Measurements from ENCODE around the gene GRAP2.
"Not testable (repeated sequence)": the region's sequence is repeated elsewhere in the genome, so short reads cannot be mapped to it uniquely, and the experiment has no call there.

GRAP2 gene

DNA sequence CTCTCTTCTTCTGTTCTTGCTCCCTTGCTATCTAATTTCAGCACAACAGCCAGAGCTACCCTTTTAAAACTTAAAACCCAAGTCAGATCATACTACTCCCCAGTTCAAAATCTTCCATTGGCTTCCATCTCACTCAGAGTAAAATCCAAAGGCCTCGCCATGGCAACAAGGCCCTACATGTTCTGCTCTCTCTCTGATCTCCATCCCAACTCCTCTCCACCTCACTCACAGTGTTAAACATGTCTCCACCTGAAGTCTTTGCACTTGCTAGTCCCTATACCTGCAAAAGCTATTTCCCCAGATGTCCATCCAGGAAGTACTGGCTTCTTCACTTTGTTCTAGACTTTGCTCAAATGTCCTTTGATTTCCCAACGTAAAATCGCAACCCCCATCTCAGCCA lies 3.0 kb upstream of the GRAP2 start:
- no peak for DNase-seq (ENCODE audit: low read depth in 2 of 2)

GRCh38 chr22:39898997-39899396 lies 1.9 kb upstream of the GRAP2 start:
- no peak for DNase-seq (ENCODE audit: low read depth in 2 of 2)

DNA sequence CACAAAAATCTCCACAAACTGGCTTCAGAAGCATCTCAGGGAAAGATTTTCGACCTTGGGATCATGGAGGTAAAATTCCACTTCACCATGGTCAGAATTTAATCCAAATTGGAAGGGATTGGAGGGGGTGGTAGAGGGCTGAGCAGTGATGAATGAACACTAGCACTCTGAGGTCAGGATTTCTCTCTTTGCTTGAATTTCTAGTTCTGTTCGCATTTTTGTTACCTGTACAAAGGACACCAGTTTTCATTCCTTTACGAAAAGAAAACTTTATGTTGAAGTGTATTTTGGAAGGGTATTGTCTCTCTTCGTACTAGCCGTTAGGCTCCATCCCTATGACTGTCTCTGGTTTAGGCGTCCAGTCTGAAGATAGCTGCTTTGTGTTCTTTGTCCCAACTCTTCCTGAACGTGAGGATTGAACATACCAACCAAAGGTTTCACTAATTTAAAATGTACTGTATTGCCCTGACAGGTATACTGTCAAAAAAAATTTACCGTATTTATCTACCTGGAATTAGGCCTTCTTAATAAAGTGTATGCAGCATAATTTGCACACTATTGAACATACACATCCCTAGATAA lies 772 bp downstream of the GRAP2 start:
- no peak for DNase-seq (ENCODE audit: low read depth in 2 of 2)

DNA sequence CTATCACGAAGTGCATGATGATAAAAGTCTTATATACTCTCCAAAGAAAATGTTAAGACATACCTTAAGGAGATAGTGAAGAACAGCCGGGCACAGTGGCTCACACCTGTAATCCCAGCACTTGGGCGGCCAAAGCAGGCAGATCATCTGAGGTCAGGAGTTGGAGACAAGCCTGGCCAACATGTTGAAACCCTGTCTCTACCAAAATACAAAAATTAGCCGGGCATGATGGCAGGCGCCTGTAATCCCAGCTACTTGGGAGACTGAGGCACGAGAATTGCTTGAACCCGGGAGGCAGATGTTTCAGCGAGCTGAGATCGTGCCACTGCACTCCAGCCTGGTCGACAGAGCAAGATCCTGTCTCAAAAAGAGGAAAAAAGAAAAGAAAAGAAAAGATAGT lies 3.1 kb downstream of the GRAP2 start:
- DNase-seq (ENCODE audit: low read depth in 2 of 2) = not testable (repeated sequence)

DNA sequence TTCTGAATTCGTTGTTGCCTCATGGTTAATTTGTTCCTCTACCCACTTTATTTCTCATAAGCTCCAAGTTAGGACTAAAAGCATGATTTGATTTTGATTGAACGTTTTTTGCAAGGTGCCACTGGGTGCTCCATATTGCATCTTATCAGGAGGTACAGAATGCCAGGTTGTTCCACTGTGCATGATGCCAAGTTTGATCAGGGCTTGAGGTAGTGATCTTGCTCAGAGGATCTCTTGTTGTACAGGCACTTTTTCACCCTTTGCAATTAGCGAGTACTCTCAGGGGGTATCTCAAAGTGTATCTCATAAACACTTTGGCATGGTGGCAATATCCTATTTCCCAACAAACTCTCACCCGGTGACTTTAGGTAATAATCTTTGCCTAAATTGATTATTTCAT lies 4.0 kb downstream of the GRAP2 start:
- DNase-seq (ENCODE audit: low read depth in 2 of 2) = no peak

DNA sequence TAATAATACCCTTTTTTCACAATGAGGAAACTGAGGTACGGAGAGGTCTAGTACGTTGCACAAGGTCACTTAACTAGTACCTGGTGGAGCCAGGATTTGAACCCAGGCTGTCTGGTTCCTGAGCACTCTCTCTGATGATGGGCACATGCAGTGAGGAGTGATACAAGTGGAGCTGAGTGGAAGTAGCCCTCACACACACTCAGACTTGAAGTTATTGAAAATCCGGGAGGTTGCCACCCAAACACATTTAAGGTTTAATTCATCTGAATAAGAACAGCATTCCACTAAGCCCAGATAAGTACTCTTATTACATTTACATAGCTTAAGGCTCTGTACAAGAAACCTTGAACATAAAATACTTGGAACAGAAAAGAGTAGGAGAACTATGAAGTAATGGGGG lies 4.8 kb downstream of the GRAP2 start:
- DNase-seq (ENCODE audit: low read depth in 2 of 2) = no peak

GRCh38 chr22:39906207-39906606 lies 5.3 kb downstream of the GRAP2 start:
- DNase-seq (ENCODE audit: low read depth in 2 of 2) = no peak

DNA sequence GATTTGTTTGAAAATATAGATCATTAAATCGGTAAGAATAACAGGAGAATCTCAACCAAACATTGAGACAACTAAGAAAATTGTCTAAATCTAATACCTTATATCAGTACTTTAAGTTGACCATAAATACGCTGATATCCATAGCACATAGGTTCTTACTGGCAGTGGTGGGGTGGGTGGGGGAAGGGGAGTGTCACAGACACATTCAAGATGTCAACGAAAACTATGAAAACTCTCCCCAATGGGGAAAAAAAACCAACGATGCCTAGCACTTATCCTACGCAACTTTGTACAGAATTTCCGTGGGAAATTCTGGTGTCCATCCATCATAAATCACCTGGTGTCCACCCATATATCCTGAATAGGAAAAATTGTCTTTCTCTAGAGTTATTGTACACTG lies 6.2 kb downstream of the GRAP2 start:
- no peak for DNase-seq (ENCODE audit: low read depth in 2 of 2)

GRCh38 chr22:39907605-39908097 lies 6.8 kb downstream of the GRAP2 start:
- DNase-seq (ENCODE audit: low read depth in 2 of 2) = no peak

DNA sequence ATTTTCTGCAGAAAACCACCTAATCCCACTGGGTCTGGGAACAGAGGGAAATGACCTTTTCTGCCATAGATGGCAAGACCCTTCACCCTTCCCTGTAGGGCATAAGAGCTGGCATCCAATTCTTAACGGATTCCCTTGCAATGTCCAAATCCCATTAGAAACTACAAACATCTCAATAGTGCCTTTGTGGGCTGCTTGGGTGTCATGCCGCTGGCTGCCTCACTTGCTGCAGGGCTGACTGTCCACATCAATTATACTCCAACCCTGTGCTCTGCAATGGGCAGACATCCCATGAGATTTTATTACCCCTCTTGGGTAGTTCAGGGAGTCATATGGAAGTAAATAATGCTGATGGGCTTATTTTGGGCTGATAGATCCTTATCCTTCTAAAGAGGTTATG lies 7.3 kb downstream of the GRAP2 start:
- no peak for DNase-seq (ENCODE audit: low read depth in 2 of 2)

DNA sequence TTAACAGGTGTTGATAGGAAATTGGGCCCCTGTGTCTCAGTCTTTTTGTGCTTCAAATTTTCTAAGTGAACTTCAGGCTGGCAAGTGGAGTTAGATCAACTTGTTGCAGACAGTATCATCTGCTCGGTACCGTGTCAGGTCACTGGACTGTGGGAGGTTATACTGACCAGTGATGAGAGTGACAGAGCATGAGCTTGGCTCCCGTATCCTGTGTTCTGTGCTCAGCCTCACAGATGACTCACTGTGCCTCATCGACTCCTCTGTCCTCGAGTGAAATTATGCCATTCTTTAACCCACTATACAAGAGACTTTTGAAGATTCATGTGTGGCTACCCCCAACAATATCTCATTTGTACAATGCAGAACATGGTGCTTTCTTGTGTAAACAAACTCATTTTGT lies 7.9 kb downstream of the GRAP2 start:
- no peak for DNase-seq (ENCODE audit: low read depth in 2 of 2)

- no peak for DNase-seq (ENCODE audit: low read depth in 2 of 2)
These were observed 10.2 kb downstream of the GRAP2 start for GRCh38 chr22:39910876-39911613.

GRCh38 chr22:39913321-39913720 lies 12.4 kb downstream of the GRAP2 start:
- DNase-seq (ENCODE audit: low read depth in 2 of 2) = no peak

- no peak for DNase-seq (ENCODE audit: low read depth in 2 of 2)
These were observed 13.0 kb downstream of the GRAP2 start for GRCh38 chr22:39913886-39914285.

GRCh38 chr22:39914584-39914983 lies 13.7 kb downstream of the GRAP2 start:
- DNase-seq (ENCODE audit: low read depth in 2 of 2) = no peak

GRCh38 chr22:39915295-39915726 lies 14.4 kb downstream of the GRAP2 start:
- no peak for DNase-seq (ENCODE audit: low read depth in 2 of 2)

GRCh38 chr22:39916496-39916895 lies 15.6 kb downstream of the GRAP2 start:
- DNase-seq (ENCODE audit: low read depth in 2 of 2) = no peak

DNA sequence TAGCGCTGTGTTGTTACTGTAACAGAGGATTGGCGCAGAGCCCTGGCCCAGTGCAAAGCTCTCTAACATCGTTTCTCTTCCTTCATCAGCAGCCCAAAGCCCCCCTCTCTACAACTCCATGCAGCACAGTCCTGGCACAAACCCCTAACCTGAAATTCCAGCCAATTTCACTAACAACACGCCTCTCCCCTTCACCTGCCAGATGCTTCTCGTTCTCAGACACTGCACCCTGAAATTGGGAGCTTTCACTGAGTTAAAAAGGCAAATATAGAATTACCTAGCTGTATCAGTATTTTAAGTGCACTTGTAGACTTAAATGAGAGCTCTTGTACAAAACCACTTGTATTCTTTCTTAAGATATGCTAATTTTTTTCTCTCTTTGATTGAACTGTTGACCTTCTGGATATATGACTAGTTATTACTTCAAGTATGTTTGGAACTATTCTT lies 16.3 kb downstream of the GRAP2 start:
- DNase-seq (ENCODE audit: low read depth in 2 of 2) = no peak

DNA sequence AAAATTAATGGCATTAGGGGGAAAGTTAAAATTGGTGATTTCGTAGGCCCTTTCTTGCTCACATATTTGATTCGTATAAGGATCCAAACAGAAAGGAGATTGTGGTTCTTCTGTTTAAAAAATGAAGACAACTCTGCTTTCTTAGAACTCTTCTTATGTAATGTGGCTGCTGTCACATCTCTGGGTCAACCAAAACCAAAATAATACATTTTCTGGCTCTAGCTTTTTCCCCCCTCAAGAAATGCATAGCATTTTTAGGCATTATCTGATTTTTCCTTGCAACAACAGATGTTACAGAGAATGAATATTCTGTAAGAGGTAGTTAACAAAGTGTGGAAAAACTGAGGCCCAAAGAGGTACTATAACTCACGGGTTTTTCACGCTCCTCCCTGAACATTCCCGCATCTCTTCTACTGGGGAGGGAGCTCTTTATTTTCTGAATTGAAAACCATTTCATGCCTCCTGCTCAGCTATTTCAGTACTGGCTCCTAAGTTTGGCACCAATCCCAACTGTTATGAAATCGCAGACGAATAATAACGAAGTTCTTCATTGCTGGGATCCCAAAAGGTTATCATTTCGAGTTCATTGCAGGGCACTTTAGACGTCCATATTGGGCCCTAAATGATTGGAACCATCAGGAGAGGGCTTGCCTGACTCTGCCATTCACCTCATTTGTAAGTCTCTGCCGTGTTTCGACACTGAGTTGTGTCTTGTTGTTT lies 17.1 kb downstream of the GRAP2 start:
- no peak for DNase-seq (ENCODE audit: low read depth in 2 of 2)

DNA sequence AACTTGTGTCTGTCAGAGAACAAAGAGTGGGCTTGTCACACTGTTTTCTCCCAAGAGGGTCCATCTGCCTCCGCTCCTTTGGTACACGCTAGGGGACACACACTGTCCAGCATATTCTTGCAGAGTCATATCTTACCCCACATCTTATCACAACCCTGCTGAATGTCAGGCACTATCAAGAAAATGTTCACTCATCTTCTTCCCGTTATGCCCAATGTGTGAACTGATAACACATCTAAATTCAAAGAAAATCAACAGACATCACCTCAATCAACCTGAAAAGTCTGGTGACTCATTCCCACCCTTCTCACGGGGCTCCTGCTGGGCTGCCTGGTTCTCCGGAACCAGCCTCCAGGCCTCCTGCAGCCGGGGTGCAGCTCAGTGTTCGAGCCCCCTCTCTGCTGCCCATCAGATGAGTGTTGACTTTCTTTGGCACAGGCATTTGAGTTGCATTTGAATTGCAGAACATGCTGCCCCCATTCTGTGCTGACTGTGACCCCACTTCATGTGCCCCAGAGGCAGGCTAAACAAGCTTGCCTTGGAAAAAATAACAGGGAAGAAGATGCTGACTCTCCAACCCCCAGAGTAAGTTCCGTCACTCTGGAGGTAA lies 19.4 kb downstream of the GRAP2 start:
- DNase-seq (ENCODE audit: low read depth in 2 of 2) = peak; percentile 59 to 67

GRCh38 chr22:39923696-39924095 lies 22.8 kb downstream of the GRAP2 start:
- no peak for DNase-seq (ENCODE audit: low read depth in 2 of 2)

GRCh38 chr22:39924286-39924685 lies 23.4 kb downstream of the GRAP2 start:
- no peak for DNase-seq (ENCODE audit: low read depth in 2 of 2)

Data from stimulated activated CD4-positive, alpha-beta T cell treated with anti-CD3 and anti-CD28 coated beads, Interleukin-4, amount 100 ng/mL, for 48 hours (primary cell).